GM20000 (cell line): Measurements from ENCODE around the gene OSBPL10.

ENCODE experiments used
- DNase-seq: peaks from one replicate; pipeline ENCODE4 v3.0.0; 2012; ENCODE audit warnings: low spot score
- CTCF ChIP-seq: IDR thresholded peaks from 2 replicates; pipeline ENCODE4 v1.5.1; 2012; ENCODE audit warnings: mild to moderate bottlenecking, control low read depth; ENCODE audit errors: extremely low read depth, missing control alignments

The OSBPL10 gene

GRCh38 chr3:31673950-31674349 lies 307.1 kb downstream of the OSBPL10 start:
- no peak for TF ChIP-seq CTCF
- DNase-seq = no peak

DNA sequence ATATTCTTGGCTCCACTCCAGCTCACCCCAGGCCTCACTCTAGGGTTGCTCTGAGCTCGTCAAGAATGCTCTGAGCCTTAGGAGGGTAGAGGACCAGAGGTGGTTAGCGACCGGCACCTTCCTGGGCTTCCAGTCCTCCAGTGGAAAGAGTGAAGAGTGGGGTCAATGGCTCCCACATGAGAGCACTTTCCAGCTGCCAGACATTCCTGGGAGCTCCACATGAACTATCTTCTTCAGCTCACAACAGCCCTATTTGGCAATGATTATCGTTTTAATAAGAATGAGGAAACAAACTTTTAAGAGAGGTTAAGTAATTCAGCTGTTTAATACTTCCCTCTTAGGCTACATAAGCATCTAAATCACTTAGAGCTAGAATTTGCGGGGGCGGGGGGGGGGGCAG lies 309.1 kb downstream of the OSBPL10 start:
- no peak for DNase-seq
- TF ChIP-seq CTCF = no peak

GRCh38 chr3:31671451-31671850 lies 309.6 kb downstream of the OSBPL10 start:
- TF ChIP-seq CTCF = no peak
- no peak for DNase-seq

- TF ChIP-seq CTCF = no peak
- no peak for DNase-seq
Measured at GRCh38 chr3:31670722-31671121, 310.3 kb downstream of the OSBPL10 start.

DNA sequence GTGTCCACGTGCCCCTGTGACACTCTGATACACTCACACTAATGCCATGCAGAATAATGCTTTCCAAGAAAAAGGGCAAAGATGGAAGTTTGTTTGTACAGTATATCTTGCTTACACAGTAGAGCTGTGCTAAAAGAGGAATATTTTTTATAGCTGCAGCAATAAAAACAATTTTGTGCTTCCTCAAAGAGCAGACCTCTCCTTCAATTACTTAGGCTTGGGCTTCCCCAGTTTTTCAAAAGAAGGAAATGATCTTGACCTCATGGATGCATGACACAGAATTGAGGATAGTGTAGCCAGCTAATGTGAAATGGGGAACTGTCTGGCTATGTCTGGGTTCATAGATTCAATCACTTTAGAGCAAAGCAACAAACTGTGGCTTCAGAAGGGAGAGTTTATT lies 310.9 kb downstream of the OSBPL10 start:
- no peak for DNase-seq

GRCh38 chr3:31668242-31668641 lies 312.8 kb downstream of the OSBPL10 start:
- TF ChIP-seq CTCF = no peak
- no peak for DNase-seq

More for the DNA sequence above, 310.9 kb downstream of the OSBPL10 start:
- TF ChIP-seq CTCF = no peak

DNA sequence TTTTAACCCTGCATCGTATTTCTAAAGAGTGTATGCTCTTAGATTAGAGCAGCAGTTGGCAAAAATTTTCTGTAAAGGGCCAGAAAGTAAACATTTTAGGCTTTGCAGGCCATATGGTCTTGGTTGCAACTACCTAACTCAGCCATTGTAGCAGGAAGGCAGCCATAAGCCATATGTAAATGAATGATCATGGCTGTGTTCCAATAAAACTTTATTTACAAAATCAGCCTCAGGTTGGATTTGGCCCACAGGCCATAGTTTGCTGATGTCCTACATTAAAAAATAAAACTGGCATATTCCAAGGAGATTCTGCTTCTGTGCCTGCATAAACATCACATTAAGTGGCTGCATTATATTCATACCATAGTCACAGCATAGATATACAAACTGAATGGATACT lies 313.5 kb downstream of the OSBPL10 start:
- no peak for DNase-seq
- no peak for TF ChIP-seq CTCF
